HG02588 (cell line): ENCODE measurements around the gene MLLT10.

Experiments used
- ATAC-seq: cut with Tn5 transposase; IDR thresholded peaks from one replicate; pipeline ENCODE4 v1.9.1; 2021; ENCODE audit warnings: mild to moderate bottlenecking, moderate library complexity; ENCODE audit not compliant: unreplicated experiment

MLLT10 gene

DNA sequence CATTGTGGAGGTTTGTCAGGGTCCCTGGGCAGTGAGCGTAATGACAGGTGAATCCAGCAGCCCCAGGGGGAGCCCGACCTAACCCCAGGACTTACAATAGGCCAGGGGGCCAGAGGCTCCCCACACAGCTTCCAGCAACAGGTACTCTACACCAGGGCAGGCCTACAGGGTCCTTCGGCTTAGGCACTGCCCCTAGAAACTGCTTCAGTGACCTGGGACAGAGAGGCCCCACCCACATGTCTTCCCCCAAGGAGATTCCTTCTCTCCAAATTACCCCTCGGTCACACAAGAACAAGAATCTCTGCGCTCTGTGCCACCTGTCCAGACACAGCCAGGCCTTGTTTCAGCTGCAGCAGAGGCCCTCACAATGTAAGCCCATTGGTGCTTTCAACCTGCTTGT lies 32.9 kb upstream of the MLLT10 start:
- ATAC-seq, result no peak

DNA sequence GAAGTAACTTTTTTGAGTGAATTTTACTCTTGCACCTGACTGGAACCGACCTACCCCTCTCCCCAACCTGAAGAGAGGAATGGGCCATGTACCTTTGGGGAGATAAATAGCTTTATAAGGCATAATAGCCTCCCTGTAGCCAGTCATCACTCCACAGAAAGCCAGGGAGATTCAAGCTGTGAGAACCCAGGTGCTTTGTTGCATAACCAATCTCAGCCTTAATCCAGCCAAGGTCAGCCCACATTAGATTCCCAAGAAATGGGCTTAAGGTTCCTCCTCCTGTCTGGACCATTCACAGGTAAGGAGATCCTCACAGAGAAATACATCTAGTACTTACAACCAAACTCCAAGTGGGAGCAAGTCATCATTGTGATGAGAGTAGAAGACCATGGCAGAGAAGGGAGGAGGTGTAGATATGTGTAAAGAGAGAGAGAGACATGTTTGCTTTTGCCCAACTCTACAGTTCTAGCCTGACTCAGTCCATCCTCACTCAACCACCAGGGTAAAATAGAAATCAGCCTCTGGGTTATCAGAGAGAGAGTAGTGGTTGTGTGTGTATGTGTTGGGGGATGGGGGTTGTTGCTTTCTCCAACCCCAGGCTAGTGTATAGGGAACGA lies 32.2 kb upstream of the MLLT10 start:
- no peak for ATAC-seq

DNA sequence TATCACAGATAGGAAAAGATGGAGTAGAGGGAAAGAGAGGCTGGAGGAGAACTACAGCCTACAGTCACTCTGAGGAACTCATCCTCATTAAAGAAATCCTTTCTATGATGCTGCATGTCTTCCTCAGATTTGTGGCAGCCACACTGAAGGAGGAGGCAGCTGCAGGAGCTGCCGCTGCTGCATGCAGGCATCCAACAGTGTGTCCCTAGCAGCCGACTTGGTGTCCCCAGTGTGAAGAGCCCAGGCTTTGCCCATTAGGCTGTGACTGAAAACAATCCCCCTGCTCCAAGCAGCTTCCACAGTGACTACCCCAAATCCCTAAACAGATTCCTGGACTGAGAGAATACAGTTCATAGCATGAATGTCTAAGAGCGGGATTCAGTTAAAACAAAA lies 31.7 kb upstream of the MLLT10 start:
- ATAC-seq, result no peak

DNA sequence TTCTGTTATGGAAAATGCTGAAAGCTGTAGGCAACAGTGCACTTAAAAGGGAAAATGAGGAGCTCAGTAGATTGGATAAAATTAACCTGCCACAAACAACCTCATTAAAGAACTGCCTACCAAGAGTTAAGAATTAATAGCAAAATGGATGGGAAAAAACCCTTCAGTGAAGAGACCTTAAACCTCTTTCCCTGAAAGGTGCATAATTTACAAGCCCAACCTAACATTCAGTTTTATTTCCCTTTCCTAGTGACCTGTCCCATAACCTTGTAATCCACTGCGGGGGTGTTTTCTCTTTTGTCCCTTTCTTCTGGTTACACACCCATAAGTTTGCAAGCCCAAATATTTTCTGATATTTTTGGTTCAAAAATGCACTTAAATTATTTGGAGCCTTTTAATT lies 30.5 kb upstream of the MLLT10 start:
- no peak for ATAC-seq

DNA sequence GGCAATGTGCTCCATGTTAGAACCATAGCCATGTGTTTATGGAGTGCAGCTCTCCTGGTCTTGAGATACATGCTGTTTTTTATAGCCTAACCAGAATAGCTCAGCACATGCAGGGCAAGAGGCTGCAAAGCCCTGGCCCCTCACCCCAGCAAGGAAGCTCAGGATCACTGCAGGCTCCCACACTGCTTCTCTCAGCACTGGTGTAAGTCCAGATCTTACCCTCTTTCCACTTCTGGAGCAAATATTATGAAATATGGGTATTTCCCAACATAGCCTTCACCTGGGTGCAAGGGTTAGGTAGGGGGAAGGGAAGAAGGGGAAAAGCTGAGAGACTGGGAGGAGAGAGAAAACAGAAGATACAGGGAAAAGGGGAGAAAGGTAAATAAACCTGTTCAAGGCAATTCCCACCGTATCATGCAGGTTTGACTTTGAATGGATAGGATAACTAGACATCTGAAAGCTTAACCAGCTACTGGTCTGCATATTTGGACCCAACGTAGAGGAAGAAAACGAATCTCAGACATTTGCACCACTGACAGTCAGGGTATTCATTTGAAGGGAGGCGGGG lies 28.2 kb upstream of the MLLT10 start:
- ATAC-seq, result no peak

DNA sequence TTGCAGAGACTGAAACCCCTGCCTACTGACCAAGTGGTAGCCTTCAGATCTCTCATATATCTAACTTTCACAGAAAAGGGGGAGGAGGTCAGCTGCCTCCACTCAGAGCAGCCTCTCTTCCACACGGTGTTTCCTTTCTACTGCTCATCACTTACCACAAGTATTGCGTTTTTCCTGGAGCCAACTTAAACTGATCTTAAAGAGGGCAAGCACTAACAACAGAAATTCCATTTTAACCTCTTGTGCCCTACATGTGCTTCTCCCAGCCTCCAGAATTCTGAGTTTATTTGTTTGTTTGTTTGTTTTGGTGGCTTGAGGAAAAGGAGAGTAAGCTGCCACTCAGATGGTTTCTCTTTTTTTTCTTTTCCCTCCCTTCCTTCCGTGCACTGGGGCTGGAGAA lies 27.7 kb upstream of the MLLT10 start:
- ATAC-seq, result no peak

DNA sequence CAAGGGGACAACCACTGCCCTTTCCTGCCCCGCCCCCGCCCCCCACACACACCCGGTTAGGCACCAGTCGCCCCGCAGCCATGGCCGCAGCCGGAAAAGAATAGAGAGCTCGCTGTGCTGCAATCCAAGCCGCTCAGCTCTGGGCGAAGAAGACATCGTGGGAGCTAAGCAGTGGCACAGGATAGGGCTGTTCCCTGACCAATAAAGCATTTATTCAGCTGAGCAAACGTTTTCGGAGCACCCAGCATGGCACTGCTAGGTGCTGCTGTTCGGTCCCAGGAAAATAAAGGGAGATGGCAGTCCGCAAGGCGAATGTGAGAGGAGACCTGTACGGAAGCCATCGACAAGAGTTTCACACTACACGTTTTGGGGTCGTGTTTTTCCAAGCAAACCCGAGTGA lies 26.9 kb upstream of the MLLT10 start:
- no peak for ATAC-seq

DNA sequence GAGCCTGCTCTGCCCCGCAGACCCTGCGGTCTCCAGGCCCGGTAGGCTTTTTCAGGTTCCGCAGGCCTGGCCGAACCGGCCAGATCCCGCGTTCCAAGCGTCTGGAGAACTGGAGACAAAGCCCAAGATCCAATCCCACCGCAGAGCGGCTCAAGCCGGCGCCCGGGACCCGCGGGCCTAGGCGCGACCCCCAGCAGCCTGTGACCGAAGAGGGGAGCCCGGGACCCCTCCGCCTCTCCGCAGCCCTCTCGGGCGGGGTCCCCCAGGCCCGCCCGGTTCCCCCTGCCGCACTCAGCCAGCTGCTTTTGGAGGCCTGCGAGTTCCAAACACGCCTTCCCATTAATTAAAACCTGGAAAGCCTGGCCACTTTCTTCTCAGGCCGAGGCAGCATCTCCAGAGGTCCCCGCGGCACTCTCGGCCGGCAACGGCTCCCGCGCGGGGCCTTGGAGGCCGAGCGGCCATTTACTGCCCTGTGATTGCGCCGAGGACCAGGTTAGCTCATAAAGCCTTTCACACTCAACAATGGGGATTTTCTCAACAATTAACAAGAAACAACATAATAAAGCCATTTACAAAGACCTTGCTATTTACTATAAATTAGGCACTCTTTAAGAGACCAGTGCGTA lies 25.2 kb upstream of the MLLT10 start:
- ATAC-seq, result no peak

DNA sequence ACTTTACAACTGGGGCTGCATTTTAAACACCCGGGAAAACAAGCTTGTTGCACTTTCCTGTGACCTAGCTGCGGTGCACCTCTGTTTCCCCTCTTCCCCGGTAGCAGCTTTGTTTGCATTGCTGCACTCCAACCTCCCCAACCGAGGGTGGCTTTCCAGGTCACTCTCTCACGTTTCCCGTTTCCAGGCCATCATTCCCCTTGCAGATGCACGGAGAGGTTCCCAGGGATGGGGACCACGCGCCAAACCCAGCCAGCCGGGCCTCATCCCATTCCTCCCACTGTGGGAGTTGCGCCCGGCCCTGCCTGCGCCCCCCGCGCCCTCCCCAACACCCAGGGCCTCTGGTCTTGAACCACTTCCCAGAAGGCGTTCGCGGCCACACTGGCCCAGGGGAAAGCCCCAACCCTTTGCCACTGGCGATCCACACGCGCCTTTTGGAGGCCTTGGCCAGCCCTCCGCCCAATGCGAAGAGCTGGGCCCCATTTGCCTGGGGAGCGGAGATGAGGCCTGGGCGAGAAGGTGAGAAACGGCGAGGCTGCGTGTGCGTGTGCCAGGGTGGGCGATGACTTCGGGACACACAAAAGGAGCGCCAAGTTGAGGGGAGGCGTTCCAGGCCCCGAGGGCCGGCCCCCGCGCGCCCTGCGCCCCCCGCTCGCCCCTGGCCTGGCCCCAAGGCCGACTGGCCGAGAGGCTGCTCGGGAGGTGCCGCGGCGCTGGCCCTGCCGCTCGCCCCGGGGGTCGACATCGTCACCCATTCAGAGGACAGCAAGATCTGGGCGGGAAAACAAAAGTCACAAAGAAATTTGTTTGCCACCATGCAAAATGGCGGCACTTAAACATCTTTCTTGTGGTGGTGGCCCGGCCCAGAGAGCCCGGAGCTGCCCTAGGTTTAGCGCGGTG lies 24.4 kb upstream of the MLLT10 start:
- no peak for ATAC-seq

DNA sequence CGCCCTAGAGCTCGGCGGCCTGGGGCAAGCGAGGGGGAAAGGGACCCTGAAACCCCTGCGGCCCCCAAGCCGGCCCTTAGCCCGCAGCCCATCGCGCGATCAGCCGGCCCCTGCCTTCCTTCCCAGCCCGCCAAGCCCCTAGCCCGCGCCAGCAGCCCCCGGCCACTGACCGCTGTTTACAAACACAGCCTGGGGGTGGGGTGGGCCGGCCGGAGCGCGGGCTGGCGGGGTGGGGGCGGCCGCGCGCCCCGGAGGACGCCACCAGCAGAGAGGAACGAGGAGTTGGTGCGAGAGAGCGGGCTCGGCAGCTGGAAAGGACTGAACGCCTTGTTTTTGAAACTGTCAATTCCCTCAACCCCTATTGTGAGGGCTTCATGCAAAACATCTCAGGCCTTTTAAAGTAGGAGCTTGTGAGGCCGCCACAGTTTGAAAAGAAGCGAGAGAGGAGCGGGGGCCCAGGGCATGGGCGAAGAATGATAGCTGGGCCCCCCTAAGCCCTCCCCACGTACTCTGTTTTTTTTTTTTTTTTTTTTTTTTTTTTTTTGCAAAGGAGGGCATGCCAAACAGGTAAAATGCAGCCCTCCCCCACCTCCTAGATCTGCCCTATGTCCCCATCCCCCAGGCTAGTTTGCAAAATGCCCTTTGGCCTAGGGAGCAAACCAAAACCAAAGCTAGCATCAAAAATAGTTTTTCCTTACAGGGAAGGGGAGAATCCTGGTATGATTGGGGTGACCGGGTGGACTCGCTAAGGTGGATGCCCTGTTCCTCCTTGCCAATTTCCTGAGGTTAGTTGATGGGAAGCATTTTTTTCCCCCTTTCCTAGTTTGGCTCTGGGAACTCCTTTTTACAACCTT lies 23.6 kb upstream of the MLLT10 start:
- no peak for ATAC-seq

DNA sequence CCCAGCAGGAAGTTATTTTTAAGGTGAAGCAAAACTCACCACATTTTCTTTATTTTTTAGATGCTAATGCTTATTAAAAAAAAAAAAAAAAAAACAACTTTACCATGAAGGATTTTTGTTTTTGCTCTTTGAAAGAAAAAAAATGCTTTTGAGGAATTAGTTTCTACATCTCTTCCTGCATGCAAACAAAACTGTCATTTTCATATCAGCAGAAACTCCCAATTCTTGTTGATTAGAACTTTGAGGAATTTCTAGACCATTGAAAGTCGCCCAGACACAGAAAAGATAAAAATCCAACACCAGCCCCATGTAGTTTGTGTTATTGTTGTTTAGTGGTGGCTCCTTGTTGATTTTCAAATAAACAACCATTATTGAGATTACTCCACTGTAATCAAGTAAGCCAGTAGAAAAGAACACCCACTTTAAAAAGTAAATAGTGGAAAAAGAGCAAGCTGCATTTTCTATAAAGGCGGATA lies 22.9 kb upstream of the MLLT10 start:
- ATAC-seq, result no peak

DNA sequence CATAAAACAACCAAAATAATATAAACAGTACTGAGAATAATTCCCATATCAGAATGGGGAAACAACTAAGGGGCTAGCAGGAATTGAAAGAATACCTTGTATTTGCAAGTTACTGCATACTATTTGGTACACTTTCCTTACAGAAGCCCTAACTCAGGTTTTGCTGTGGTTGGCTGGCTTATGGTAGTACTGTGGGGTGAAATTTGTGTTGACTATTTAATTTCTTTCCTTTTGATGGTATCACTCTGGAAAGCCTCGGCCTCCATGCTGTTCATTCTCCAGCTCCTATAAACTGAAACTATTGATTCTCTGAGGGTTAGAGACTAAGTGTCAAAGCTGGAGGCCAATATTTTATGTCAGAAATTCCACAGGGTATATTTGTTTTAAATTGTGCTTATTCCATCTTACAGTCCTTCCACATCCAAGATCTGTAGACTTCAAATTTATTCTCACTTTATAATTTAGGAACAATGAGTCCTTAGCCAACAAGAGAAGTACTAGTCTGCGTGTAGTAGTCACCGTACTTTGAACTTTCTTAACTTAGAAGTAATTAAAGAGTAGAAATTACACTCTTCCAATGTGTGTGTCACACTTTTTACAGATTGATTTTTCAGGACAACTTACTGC lies 22.0 kb upstream of the MLLT10 start:
- ATAC-seq, result no peak

DNA sequence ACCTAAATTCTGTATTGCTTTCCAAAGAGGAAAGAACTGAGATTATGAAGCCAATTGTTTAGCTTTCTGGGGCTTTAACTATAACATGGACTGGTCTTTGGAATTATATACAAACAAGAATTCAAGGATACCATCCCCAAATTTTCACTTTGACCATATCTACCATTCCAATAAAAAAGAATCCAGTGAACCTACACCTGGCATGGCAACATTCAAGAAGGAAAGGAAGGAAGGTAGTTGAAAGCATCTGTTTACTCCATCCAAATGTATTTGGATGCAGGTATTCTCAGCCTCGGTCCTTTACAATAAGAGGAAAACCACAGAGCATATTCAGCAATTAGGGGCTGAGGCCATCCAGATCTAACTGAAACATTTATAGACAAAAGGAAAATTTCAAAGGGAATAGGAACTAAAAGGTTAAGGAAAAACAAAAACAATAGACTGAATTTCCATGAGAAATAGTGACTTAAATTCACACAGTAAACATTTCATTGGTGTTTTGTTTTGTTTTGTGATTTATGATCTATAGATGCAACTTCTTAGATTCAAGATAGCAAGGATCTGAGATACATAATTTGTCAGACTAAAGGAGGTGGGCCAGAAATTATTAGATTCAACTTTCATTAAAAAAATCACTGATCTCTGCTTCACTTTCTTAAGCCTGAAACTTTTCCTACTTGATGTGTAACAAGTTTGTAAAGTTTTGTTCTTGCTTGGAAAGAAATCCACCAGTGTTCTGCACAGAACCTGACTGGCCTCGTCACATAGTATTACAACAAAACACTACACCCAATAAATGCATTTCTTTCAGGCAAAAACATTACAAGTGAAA lies 21.2 kb upstream of the MLLT10 start:
- ATAC-seq, result no peak

DNA sequence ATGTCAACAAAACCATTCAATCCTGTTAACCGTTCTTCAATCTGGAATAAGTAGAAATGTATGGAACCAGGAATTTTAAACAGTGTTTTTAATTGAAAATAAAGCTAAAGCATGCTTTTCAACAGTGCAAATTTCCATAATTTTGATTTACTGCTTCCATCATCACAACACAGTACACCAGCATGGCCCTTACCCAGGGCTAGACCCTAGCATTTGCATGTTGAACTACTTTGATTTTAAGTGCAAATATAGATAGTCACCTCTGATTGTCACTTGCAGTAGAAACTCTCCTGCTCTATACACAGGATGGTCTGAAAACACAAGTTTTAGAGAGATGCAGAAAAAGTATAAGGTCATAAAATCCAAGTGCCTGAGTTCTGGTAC lies 20.6 kb upstream of the MLLT10 start:
- no peak for ATAC-seq

DNA sequence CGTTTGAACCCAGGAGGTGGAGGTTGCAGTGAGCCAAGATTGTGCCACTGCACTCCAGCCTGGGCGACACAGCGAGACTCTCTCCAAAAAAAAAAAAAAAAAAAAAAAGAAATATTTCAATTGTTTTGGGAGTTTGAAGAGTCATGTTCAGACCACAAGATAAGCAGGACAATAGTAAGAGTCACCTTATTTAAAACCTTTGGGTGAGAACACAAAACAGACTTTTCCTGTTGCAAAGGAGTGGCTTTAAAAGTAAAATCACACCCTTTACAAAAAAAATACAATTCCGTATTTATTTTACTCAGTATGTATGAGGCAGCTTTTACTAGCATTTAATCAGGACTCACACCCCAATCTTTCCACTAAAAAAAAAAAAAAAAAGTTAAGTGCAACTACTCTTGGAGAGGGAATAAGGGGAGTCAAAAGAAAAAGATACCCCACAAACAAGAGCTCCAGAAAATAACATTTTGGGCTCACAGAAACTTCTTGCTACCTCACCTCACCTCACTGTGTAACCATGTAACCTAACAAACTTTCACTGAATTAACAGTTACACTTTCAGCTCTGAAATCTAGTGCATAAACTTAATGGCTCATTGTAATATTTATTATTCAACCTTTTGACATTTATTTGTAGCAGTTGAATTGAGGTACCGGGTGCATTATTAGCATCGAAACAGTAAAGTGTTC lies 19.8 kb upstream of the MLLT10 start:
- ATAC-seq, result no peak

DNA sequence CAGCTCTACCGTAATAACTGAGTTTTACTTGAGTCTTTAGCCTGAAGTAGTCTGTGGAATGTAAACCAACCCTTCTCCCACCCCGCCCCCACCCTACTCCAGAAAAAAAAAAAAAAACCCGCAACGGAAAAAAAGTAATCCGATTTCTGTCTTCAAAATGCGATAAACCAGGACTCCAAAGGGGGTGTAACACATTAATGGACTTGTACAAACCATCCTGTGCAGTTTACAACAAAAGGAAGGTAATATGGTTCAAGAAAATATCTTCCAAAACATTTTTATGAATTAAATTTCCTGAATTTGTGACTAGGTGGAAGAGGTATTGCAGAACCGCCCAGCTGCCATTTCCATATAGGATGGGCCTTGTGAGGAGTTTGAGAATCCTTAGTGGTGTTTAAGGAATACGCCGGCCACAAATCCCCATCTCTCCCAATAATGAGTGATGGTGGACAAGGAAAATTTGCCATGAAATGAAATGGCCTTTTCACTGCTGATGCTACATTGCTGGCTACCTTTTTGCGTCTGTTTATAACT lies 19.1 kb upstream of the MLLT10 start:
- no peak for ATAC-seq

DNA sequence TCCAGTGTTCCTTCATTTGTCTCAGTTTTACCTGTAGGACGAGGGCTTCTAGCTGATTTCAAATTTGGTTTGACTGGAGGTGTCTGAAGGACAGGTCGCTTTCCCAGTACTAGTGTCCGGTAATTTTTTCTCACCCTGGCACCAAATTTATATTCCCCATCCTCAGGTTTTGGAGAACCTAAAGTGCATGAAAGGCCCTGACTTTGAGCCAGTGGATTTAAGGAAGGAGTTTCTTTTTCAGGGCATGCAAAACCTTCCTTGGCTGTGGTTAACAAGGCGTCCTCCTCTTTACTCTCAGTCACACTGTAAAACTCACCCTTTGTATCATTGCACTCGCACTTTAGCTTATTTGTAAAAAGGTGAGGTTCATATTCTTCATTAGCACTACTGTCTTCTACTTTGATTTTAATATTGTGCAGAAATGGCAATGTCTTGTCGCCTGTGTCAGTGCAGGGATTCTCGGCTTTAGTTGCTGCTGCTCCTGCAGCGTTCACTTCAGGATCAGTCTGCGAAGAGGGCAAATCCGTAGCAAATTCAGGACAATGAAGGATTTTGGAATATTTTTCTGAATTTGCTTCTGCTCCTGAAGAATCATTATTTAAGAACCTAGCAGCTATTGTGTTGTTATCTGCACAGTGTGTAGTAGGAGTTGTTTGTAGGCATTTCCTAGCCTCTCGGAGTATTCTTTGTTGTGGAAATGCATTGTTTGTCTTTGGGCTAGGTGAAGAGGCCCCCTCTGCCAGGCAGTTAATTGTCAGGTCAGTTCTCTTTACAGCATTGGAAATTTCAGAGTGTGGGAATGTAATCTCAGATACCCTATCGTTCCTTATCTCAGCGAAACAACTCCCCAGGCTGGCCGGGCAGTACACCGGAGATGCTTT lies 18.4 kb upstream of the MLLT10 start:
- no peak for ATAC-seq
